ENCODE measurements around the gene INSR.

Gene INSR

GRCh38 chr19:7109678-7110289 is 184.4 kb downstream of the INSR start:
- TF ChIP-seq NFIC (IDR thresholded peaks at IDR 0.05) (no peak), CEBPB (IDR thresholded peaks at IDR 0.05) (no peak), ZBTB7A (IDR thresholded peaks at IDR 0.05; ENCODE audit: low read depth) (no peak), TCF12 (IDR thresholded peaks at IDR 0.05; ENCODE audit: low read depth) (no peak), RAD21 (IDR thresholded peaks at IDR 0.05; ENCODE audit: low read depth) (no peak)

- TF ChIP-seq NFIC (IDR thresholded peaks at IDR 0.05), result no peak
- TF ChIP-seq, protein P1, sequence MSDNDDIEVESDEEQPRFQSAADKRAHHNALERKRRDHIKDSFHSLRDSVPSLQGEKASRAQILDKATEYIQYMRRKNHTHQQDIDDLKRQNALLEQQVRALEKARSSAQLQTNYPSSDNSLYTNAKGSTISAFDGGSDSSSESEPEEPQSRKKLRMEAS (IDR thresholded peaks at IDR 0.05), result no peak
- no peak for TF ChIP-seq CEBPB (IDR thresholded peaks at IDR 0.05)
- TF ChIP-seq ZBTB7A (IDR thresholded peaks at IDR 0.05; ENCODE audit: low read depth), result no peak
- no peak for TF ChIP-seq EGR1 (IDR thresholded peaks at IDR 0.05)
- TF ChIP-seq EP300 (IDR thresholded peaks at IDR 0.05; ENCODE audit: borderline replicate concordance), result no peak
- TF ChIP-seq, protein P2, sequence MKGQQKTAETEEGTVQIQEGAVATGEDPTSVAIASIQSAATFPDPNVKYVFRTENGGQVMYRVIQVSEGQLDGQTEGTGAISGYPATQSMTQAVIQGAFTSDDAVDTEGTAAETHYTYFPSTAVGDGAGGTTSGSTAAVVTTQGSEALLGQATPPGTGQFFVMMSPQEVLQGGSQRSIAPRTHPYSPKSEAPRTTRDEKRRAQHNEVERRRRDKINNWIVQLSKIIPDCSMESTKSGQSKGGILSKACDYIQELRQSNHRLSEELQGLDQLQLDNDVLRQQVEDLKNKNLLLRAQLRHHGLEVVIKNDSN (IDR thresholded peaks at IDR 0.05), result no peak
- no peak for TF ChIP-seq FOXM1 (IDR thresholded peaks at IDR 0.05; ENCODE audit: borderline replicate concordance, low read depth)
- no peak for TF ChIP-seq YY1 (IDR thresholded peaks at IDR 0.05; ENCODE audit: low read depth)
- TF ChIP-seq, protein P3, sequence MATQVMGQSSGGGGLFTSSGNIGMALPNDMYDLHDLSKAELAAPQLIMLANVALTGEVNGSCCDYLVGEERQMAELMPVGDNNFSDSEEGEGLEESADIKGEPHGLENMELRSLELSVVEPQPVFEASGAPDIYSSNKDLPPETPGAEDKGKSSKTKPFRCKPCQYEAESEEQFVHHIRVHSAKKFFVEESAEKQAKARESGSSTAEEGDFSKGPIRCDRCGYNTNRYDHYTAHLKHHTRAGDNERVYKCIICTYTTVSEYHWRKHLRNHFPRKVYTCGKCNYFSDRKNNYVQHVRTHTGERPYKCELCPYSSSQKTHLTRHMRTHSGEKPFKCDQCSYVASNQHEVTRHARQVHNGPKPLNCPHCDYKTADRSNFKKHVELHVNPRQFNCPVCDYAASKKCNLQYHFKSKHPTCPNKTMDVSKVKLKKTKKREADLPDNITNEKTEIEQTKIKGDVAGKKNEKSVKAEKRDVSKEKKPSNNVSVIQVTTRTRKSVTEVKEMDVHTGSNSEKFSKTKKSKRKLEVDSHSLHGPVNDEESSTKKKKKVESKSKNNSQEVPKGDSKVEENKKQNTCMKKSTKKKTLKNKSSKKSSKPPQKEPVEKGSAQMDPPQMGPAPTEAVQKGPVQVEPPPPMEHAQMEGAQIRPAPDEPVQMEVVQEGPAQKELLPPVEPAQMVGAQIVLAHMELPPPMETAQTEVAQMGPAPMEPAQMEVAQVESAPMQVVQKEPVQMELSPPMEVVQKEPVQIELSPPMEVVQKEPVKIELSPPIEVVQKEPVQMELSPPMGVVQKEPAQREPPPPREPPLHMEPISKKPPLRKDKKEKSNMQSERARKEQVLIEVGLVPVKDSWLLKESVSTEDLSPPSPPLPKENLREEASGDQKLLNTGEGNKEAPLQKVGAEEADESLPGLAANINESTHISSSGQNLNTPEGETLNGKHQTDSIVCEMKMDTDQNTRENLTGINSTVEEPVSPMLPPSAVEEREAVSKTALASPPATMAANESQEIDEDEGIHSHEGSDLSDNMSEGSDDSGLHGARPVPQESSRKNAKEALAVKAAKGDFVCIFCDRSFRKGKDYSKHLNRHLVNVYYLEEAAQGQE (IDR thresholded peaks at IDR 0.05; ENCODE audit: low read depth), result no peak
These were observed 187.2 kb downstream of the INSR start for GRCh38 chr19:7106711-7107657.

DNA sequence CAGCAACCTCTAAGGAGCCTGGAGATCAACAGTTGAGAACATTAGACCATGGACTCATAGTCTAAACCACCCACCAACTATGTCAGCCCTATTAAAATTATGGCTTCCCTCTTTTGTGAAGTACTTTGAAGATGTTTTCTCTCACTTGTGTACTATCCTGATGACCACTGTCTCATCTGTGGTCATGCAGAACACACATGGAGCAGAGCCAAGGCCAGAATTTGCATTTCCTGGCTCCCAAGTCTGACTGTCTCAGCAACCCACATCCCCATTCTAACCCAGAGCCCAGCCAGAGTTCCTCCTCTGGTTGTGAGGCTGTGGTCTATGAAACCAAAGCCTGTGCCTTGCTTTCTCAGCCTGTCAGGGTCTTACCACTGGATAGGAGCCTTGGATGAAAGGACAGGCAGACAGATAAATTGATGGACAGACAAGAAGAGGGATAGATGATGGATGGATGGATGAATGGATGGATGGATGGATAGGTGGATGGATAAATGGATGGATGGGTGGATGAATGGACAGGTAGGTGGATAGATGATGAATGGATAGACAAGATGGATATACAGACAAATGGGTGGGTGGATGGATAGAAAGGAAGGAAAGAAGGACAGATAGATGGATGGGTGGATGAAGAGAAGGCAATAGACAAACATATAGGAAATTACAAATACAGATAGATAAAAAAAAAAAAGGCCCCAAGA is 189.3 kb downstream of the INSR start:
- no peak for TF ChIP-seq RAD21 (IDR thresholded peaks at IDR 0.05; ENCODE audit: low read depth)

DNA sequence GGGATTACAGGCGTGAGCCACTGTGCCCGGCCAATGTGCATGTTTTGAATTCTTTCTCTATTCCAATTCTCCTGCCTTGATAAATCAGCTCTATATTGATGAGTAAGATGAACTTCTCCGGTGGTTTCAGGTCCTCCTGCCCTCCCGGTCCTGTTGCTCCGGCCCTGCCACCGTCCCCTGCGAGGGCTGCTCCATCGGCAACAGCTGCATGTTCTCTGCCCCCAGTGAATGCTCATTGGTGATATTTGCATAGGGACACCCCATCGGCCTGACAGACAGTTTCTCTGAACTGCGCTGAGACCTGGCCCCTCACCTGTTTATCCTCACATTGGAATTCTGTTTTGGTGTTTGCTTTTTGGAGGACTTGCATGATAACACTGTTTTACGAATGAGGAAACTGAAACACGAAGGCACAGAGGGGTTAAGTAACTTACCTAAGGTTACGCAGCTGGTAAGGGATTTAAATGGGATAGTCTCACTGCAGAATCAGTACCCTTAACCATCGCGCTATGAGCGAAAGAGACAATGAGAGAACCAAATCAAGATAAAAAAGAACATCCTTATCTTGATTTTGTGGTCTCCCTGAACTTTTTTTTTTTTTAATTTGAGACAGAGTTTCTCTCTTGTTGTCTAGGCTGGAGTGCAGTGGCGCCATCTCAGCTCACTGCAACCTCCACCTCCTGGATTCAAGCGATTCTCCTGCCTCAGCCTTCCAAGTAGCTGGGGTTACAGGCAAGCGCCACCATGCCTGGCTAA is 192.5 kb downstream of the INSR start:
- no peak for TF ChIP-seq CREB1 (IDR thresholded peaks at IDR 0.05; ENCODE audit: low read depth)

DNA sequence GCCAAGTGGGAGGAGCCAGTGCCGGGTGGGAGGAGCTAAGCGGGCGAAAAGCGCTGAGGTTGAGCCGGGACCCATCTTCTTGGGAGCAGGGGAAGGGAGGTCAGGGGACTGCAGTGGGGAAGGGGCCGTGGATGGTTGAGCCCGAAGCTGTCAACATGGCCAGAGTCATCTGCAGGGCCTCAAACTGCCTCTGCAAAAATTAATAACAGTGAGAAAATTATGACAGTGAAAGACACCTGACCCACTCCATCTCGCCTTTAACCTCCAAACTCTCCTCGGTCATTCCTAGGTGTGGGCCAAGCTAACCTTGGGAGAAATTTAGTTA is 194.7 kb downstream of the INSR start:
- TF ChIP-seq TCF12 (IDR thresholded peaks at IDR 0.05; ENCODE audit: low read depth) (no peak), CREB1 (IDR thresholded peaks at IDR 0.05; ENCODE audit: low read depth) (no peak)

- TF ChIP-seq RAD21 (IDR thresholded peaks at IDR 0.05; ENCODE audit: low read depth) (no peak), EGR1 (IDR thresholded peaks at IDR 0.05) (peak; percentile 35; the same call in 1 of the 2 replicates), EP300 (IDR thresholded peaks at IDR 0.05; ENCODE audit: borderline replicate concordance) (no peak), CREB1 (IDR thresholded peaks at IDR 0.05; ENCODE audit: low read depth) (no peak), TEAD4 (IDR thresholded peaks at IDR 0.05) (no peak), TAF1 (IDR thresholded peaks at IDR 0.05; ENCODE audit: low read depth) (peak; percentile 65), ZBTB7A (IDR thresholded peaks at IDR 0.05; ENCODE audit: low read depth) (no peak), NFIC (IDR thresholded peaks at IDR 0.05) (no peak), TCF12 (IDR thresholded peaks at IDR 0.05; ENCODE audit: low read depth) (0 out of 2 replicates have a peak, but pooled peaks have one; percentile 18), YY1 (IDR thresholded peaks at IDR 0.05; ENCODE audit: low read depth) (peak; percentile 74)
- TF ChIP-seq, protein P3 (IDR thresholded peaks at IDR 0.05; ENCODE audit: low read depth), result no peak
- TF ChIP-seq, protein P1 (IDR thresholded peaks at IDR 0.05), result peak; percentile 62
- TF ChIP-seq, protein P2 (IDR thresholded peaks at IDR 0.05), result no peak
These were observed 195.3 kb downstream of the INSR start for GRCh38 chr19:7098701-7099596.

Data from Ishikawa (cell line).